GM18907 (cell line): Measurements from ENCODE around the gene CHD1.
A peak's percentile ranks its signal among the peaks of the same experiment; 100 is the strongest.

Experiments used
- ATAC-seq: cut with Tn5 transposase; IDR thresholded peaks from one replicate; pipeline ENCODE4 v1.9.1; 2021; ENCODE audit warnings: mild to moderate bottlenecking, moderate library complexity; ENCODE audit not compliant: unreplicated experiment

The CHD1 gene

GRCh38 chr5:98905857-98906688 is 22.7 kb downstream of the CHD1 start:
- ATAC-seq = peak; percentile 58

GRCh38 chr5:98904780-98905179 is 24.0 kb downstream of the CHD1 start:
- no peak for ATAC-seq

- ATAC-seq = no peak
Observed at GRCh38 chr5:98902733-98903132, 26.1 kb downstream of the CHD1 start.

- ATAC-seq = no peak
Observed at GRCh38 chr5:98899456-98899855, 29.4 kb downstream of the CHD1 start.

GRCh38 chr5:98898743-98899142 is 30.1 kb downstream of the CHD1 start:
- peak; percentile 82 for ATAC-seq

GRCh38 chr5:98891591-98891990 is 37.2 kb downstream of the CHD1 start:
- no peak for ATAC-seq

- ATAC-seq = no peak
Observed at GRCh38 chr5:98880598-98880997, 48.2 kb downstream of the CHD1 start.

- ATAC-seq = no peak
Observed at GRCh38 chr5:98880151-98880550, 48.7 kb downstream of the CHD1 start.

GRCh38 chr5:98877600-98877999 is 51.2 kb downstream of the CHD1 start:
- no peak for ATAC-seq

- ATAC-seq = no peak
Observed at GRCh38 chr5:98872674-98873073, 56.1 kb downstream of the CHD1 start.

- ATAC-seq = no peak
Observed at GRCh38 chr5:98865690-98866089, 63.1 kb downstream of the CHD1 start.

- ATAC-seq = no peak
Observed at GRCh38 chr5:98847054-98847453, 81.8 kb downstream of the CHD1 start.

GRCh38 chr5:98846520-98846919 is 82.3 kb downstream of the CHD1 start:
- no peak for ATAC-seq

GRCh38 chr5:98845878-98846277 is 82.9 kb downstream of the CHD1 start:
- no peak for ATAC-seq

GRCh38 chr5:98844865-98845264 is 83.9 kb downstream of the CHD1 start:
- no peak for ATAC-seq

GRCh38 chr5:98843481-98843880 is 85.3 kb downstream of the CHD1 start:
- no peak for ATAC-seq

- no peak for ATAC-seq
Observed at GRCh38 chr5:98840946-98841345, 87.9 kb downstream of the CHD1 start.

- ATAC-seq = peak; percentile 82
Observed at GRCh38 chr5:98839469-98840383, 89.1 kb downstream of the CHD1 start.

GRCh38 chr5:98836175-98836574 is 92.6 kb downstream of the CHD1 start:
- no peak for ATAC-seq

GRCh38 chr5:98827588-98828284 is 101.1 kb downstream of the CHD1 start:
- ATAC-seq = no peak

- ATAC-seq = peak; percentile 57
Observed at GRCh38 chr5:98827161-98827560, 101.6 kb downstream of the CHD1 start.
